Measurements from ENCODE around the gene DCAF15.

- TF ChIP-seq CTCF (IDR thresholded peaks at IDR 0.05) = no peak
- TF ChIP-seq POLR2A (IDR thresholded peaks at IDR 0.05) = no peak
These were observed 41.4 kb downstream of the DCAF15 start for GRCh38 chr19:13993590-13994300.

Data from body of pancreas (tissue), 4 donors.